ENCODE data around the gene MCRIP2.

Gene MCRIP2

DNA sequence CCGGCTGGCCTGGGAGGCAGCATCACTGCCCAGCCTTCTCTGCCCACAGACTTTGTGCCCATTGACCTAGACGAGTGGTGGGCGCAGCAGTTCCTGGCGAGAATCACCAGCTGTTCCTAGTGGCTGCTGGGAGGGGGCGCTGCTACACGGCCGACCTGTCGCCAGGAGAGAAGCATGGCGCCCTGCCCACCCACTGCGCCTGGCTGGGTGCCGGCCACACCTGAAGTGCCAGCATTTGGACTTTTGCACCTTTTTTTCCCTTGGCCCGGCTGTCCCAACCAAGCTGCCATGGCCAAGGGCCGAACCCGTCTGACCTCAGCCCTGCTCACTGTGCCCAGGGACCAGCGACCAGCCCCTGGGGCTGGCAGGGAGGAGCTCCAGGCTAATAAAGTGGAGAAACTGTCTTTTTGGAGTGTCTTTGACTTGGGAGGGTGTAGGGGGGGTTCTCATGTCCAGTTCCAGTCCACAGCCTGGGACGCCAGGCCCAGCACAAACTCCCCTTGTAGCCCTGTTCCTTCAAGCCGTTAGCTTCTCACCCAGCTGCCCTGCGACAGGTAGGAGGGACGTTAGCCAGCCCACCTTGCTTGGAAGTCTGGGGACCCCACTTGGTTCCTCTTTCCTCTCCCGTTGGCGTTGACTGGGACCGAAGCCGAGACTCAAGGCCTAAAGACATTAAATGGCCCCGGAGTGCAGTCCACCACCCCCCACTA lies 6.6 kb downstream of the MCRIP2 start:
- DNase-seq (ENCODE audit: low spot score): peak; percentile 25

DNA sequence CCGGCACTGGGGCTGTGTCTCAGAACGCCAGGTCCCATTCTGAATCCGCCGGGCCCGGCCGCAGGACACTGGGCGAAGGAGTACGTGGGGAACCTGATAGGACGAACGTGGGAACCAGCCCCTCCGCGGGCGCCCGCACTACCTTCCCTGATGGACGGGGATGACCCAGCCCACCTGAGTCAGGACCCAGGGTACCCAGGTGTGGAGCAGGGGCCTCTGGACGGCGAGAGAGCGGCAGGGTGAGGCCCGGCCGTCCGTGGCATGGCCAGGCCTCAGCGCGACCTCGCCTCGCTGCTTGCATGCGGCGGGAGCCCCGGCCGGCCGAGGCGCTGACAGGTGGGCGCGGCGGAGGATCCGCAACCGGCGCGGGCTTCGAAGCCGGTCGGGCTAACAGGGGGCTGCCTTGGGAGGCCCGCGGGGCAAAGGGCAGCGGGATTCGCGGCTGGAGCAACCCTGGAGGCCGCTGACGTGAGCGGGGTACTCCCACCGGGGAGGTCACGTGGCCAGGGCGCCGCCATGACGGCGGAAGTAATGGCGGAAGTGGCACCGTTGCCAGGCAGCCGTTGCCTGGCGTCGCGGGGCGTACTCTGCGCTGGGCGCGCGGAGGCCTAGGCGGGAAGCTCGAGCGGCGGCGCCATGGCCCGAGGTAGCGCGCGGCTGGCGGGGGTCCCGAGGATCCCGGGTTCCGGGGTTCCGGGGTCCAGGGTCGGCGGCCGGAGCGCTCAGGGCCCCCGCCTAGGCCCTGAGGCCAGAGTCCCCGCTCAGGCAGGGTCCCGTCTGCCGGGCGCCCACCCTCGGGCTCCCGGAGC lies 7.4 kb downstream of the MCRIP2 start, which contains the start of gene WDR90:
Gene WDR90, plus strand, starts transcription at position 585 of the 809 bp plus-strand sequence. Its CDS starts 52 bp downstream, at position 637.
- DNase-seq (ENCODE audit: low spot score): peak; percentile 89

DNA sequence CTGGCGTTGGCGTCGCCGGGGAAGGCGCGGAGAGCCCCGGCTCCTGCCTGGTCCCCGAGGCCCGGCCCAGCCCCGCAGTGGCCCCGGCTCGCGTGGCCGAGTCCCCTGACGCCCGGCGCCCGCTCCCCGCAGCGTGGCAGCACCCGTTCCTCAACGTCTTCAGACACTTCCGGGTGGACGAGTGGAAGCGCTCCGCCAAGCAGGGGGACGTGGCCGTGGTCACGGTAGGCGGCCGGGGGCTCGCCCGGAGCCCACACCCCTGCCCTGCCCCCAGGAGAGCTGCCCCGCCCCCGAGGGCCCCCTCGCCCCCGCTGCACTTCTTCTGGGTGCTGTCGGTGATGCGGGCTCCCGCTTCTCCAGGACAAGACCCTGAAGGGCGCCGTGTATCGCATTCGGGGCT lies 8.0 kb downstream of the MCRIP2 start:
- DNase-seq (ENCODE audit: low spot score): no peak

DNA sequence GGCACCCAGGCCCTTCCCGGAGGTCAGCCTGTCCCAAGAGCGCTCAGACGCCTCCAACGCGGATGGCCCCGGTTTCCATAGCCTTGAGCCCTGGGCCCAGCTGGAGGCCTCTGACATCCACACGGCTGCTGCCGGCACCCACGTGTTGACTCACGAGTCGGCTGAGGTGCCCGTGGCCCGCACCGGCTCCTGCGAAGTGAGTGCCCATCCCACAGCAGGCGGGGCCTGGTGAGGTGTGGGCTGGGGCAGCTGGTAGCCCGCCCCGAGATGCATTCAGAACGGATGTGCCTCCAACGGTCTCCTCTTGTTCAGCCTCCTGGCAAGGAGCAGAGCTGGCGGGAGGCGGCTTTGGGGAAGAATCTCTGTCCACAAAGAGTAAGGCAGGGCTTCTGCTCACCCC lies 10.2 kb downstream of the MCRIP2 start:
- DNase-seq (ENCODE audit: low spot score): no peak

DNA sequence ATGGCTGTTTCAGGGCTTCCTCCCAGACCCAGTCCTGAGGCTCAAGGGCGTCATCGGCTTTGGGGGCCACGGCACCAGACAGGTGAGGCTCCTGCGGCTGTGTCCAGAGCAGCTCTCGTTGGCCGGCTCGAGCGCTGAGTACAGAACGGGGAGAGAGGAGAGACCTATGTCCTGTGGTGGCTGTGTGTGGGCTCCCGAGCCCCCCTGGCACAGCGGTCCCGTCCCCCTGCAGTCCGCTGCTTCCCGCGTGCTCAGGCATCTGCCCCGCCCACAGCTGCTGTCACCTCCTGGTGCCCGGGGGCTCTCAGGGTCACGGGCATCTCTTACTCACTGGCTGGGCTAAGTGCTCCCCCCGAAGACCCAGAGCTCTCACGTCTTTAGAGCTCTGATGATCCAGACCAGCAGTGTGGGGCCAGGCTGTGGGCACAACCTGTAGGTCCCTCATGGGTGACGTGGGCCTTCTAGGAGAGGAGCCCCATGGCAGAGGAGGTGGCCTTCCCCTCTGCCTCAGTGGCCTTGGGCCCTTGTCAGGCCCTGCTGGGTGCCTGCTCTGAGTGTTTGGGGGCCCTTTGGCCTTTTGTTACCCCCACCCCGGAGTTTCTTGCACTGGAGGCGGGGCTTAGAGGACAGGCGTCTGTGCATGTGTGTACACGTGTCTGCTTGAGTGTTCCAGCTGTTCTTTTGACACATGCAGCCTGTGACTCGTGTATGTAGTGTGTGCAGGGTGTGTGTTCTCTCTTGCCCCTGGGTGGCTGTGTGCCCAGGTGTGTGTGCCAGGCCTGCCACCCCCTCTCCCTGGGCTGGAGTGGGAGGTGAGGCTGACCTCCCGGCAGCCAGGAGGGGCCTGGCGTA lies 11.1 kb downstream of the MCRIP2 start:
- DNase-seq (ENCODE audit: low spot score): no peak

DNA sequence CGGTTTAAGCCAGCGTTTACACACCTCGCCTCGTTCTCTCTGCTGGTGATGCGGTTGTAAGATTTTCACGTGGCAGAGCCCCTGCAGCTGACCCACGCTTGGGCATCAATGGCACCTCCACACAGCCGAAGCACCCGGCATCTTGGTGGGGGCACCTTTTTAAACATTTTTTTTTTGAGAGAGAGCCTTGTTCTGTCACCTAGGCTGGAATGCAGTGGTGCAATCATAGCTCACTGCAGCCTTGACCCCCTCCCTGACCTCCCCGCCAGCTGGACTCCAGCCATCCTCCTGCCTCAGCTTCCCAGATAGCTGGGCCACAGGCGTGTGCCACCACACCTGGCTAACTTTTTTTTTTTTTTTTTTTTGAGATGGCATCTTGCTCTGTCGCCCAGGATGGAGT lies 12.4 kb downstream of the MCRIP2 start:
- no peak for DNase-seq (ENCODE audit: low spot score)

DNA sequence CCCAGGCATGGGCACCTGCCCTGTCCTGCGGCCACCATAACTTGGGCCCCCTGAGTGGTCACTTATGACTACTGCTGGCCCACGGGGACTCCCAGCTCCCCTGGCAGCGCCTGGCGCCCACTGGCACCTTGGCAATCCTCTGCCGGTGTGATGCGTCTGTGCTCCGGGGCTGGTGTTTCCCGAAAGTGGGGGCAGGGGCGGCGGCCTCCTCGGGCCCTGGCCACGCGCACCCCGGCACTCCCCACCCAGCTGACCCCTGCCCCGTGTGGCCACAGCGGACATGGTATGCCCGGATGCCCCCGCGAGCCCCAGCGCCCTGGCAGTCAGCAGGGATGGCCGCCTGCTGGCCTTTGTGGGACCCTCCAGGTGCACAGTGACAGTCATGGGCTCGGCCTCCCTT lies 15.9 kb downstream of the MCRIP2 start:
- no peak for DNase-seq (ENCODE audit: low spot score)

DNA sequence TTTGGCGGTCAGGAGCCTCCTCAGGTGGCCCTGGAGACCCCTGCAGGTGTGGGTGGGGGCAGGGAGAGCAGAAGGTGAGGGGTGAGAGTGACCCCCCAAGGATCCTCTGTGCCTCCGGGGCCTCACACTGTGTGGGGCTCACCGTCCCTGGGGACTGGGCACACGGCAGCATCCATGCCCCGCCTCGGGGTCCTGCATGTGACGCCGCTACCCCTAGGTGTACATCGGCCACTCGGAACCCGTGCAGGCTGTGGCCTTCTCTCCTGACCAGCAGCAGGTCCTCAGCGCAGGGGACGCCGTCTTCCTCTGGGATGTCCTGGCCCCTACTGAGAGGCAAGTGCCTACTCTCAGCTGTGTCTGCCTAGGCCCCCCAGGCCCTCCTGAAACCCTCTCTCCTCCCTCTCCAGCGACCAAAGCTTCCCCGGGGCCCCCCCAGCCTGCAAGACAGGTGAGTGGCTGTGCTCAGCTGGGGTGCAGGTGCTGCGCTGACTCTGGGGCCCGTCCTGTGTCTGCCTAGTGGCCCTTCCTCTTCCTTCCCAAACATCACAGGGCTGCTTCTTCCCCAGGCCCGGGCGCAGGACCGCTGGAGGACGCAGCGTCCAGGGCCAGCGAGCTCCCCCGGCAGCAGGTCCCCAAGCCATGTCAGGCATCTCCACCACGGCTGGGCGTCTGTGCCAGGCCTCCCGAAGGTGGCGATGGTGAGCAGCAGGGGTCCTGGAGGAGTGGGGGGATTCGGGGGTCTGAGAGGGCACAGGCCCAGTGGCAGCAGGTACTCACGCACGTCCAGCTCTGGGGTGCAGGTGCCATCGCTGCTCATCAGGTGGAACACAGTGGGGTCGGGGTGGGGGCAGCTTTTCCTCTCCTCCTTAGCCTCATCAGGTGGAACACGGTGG lies 17.3 kb downstream of the MCRIP2 start:
- no peak for DNase-seq (ENCODE audit: low spot score)

DNA sequence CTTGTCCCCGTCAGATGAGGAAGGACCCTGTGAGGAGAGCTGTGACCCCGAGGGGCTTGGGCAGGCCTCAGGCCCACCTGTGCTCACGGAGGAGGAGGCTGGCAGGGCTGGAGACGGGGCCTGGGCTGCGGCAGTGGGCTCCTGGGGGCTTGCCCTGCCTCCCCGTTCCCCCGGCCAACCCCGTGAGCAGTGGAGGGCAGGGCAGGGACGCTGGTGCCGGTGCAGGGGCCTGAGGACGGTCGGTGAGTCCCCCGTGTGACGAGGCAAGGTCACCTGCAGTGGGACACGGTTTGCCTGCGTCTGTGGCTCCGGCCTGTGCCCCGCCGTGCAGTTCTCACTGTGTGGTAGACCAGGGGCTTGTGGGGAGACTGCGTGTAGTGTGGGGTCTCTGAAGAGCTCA lies 18.0 kb downstream of the MCRIP2 start:
- no peak for DNase-seq (ENCODE audit: low spot score)

DNA sequence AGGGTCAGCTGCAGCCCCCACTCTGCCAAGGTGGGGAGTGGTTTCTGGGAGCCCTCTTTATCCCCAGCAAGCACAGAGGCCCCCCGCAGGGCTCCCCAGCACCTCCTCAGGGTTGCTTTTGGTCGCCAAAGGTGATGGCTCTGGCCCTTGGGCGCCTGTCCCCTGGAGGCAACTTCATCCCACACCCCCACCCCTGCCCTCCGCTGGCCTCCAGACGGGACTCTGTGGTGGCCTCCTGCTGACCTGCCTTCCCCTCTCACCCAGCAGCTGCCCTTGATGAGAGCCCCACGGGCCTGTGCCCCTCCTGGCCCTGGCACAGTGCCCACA lies 18.5 kb downstream of the MCRIP2 start:
- no peak for DNase-seq (ENCODE audit: low spot score)

DNA sequence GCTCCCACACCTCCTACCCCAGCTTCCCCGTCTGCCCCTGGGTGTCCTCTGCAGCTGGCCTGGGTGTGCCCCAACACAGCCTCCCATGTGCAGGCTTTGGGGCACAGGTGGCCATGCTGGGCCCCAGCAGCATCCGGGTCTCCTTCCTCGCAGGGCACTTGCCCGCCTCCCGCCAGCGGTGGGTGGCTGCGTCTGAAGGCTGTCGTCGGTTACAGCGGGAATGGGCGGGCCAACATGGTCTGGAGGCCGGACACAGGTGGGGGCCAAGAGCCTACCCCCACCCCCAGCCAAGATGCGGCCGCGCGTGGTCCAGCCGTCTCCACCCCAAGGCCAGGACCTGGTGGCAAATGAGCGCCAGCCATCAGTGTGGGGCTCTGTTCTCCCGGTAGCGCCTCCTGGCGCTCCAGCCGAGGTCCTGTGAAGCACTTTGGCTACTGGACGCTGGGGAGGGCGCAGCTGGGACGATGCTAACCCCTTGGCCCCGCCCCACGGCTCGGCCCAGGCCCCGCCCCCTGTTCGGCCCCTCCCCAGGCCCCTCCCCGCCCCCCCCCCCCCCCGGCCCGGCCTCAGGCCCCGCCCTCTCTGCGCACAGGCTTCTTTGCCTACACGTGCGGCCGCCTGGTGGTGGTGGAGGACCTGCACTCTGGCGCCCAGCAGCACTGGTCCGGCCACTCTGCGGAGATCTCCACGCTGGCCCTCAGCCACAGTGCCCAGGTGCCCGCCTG lies 19.0 kb downstream of the MCRIP2 start:
- DNase-seq (ENCODE audit: low spot score): peak; percentile 64

DNA sequence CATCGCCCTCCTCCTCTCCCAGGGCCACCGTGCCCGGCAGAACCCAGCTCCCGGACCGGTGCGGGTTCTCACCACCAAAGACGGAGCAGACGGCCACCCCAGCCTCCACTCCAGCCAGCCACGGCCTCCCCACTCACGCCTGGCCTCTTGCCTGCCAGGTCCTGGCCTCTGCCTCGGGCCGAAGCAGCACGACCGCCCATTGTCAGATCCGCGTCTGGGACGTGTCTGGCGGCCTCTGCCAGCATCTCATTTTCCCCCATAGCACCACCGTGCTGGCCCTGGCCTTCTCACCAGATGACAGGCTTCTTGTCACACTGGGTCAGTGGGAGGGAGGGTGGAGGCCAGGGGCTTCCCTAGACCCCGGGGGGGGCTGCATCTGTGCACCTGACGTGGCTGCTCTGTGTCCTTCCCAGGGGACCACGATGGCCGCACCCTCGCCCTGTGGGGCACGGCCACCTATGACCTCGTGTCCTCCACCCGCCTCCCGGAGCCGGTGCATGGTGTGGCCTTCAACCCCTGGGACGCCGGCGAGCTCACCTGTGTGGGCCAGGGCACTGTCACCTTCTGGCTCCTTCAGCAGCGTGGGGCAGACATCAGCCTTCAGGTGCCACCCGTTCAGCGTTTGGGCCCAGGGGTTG lies 19.7 kb downstream of the MCRIP2 start:
- no peak for DNase-seq (ENCODE audit: low spot score)

DNA sequence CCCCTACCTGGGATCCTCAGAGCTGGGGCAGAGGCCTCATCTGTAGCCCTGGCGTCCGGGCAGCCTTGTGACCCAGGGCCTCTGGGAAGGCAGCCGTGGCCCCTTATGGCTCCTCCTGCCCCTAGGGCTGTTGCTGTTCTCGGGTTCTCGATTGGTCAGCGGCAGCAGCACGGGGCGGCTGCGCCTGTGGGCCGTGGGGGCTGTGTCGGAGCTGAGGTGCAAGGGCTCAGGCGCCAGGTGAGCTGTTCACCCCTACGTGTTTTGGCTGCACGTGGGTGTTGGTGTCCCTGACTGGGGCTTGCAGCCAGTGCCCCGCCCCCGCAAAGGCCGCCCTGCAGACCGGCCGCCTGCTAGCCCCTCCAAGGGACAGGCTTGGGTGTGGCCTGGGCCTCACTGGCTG lies 20.5 kb downstream of the MCRIP2 start:
- no peak for DNase-seq (ENCODE audit: low spot score)

DNA sequence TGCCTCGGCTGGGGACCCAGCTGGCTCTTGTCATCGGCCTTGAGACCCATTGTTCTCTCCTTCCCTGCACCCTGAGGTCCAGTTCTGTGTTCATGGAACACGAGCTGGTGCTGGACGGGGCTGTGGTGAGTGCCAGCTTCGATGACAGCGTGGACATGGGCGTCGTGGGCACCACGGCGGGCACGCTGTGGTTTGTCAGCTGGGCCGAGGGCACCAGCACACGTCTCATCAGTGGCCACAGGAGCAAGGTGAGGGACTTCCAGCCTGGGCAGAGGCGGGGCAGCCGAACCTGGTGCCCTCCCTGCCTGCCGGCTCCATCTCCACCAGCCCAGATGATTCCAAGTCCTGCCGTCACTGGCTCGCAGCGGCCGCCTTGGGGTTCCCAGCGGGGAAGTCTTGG lies 21.0 kb downstream of the MCRIP2 start:
- no peak for DNase-seq (ENCODE audit: low spot score)

DNA sequence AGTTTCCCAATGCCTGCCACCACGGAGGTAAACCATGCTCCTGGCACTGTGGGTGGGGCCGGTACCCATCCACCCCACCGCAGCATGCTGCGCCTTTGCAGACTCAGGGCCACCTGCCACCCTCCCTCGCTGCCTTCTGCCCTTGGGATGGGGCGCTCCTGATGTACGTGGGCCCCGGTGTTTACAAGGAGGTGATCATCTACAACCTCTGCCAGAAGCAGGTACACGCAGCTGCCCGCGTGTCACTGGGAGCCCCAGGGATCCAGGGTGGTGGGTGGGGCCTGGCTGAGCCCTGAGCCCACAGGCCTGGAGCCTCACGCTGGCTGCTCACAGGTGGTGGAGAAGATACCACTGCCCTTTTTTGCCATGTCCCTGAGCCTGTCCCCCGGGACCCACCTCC lies 24.9 kb downstream of the MCRIP2 start:
- no peak for DNase-seq (ENCODE audit: low spot score)

DNA sequence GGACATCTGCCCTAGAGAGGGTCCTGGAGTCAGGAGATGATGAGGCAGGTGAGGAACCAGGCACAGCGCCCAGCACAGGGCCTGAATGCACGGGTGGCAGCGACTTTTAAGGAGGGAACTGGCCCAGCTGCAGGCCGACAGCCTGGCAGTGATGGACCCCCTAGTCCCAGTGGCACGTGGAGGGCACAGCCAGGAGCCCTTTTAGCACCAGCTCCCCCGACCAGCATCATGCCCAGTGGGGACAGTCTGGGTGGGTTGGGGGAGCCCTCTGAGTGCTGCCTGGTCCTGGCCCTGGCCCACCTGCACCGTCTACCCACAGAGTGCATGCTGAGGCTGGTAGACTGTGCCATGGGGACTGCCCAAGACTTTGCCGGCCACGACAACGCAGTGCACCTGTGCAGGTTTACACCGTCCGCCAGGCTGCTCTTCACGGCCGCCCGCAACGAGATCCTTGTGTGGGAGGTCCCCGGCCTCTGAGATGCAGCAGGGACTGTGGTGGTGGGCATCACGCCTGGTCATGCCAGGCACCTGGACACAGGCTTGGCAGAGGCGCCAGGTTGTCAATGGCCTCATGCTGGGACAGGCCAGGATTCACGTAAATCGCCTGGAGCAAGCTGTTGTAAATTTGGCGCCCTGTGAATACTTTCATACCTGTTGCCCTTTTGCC lies 25.6 kb downstream of the MCRIP2 start:
- DNase-seq (ENCODE audit: low spot score): no peak

DNA sequence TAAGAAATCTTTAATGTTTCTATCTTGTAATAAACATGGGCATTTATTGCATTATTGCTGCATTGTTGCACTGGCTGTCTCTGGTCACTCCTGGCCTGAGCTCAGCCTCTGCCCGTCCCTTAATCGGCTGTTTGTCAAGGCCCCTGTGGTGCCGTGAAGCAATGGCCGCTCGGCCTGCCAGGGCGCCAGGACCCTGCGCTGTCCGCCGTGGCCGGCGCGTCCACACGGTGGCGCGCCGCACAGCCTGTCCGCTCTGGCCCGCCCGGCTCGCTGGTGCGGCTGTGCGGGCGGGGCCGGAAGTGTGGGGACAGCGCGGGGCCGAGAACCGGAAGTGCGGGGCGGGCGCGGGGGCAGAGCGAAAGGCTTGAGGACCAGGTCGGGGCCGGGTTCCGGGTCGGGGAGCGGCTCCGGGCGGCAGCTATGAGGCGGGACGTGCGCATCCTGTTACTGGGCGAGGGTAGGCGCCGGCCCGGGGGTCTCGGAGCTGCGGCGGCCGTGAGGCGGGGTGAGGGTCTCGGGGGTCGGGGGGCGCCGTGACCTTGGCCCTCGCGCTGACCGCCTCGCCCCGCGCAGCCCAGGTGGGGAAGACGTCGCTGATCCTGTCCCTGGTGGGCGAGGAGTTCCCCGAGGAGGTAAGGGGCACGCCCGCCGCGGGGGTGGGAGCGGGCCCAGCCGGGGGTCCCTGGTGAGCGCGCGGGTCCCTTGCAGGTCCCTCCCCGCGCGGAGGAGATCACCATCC lies 26.3 kb downstream of the MCRIP2 start, which contains the start of gene RHOT2:
Gene RHOT2, plus strand, starts transcription at position 353 of the 739 bp plus-strand sequence. Its CDS starts 68 bp downstream, at position 421.
- peak; percentile 92 for DNase-seq (ENCODE audit: low spot score)

DNA sequence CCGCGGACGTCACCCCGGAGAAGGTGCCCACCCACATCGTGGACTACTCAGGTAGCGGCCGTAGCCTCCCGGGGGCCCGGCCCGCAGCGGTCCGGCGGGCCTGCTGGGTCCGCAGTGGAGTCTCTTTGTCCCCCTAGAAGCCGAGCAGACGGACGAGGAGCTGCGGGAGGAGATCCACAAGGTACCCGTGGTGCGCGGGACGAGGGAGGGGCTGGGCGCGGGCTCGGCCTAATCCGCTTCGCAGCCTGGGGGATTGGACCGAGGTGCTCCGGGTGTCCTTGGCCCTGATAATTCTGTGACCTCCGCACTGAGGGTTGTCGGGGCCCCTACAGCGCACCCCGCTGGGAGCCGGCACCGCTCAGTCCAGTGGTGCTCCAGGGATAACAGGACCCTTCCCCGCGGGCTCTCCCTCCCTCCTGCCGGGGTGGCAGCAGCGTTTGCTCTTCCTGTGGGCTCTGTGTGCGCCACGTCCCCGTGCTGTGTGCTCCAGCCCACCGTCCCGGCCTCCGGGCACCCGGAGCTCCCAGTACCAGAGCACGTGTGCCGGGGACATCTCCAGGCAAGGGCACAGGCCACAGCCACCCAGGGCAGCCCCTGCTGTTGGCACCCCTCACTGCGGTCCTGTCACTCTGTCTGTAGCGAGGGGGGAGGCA lies 27.0 kb downstream of the MCRIP2 start:
- DNase-seq (ENCODE audit: low spot score): no peak

DNA sequence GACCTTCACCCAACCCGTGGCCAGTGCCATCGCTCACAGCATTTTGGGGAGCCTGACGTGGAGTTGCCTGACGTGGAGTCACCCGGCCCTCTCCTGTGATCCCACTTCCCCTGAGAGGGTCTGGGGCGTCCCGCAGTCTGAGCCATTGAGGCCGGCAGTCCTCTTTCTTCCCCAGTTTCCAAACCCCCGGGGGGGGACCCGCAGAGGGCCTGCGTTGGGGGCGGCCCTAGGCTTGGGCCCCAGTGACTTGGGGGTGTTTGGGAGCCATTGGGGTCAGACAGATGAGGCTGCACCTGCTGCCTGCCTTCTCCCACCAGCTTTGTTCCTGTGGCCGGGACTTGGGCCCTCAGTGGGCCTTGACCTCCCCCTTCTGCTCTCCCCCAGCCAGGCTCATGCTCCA lies 28.0 kb downstream of the MCRIP2 start:
- no peak for DNase-seq (ENCODE audit: low spot score)

All from CD4-positive, alpha-beta T cell treated with Interleukin-15 for 4 hours (primary cell).